Transverse colon (tissue), 4 donors: ENCODE data around the gene C2CD4A. TPM values are rescaled to one million over a fixed set of nuclear protein-coding genes. Genes with fewer than 3 reads are reported as not detected.

Experiments used
- DNase-seq: peaks from one replicate; pipeline ENCODE4 v3.0.0-alpha.2; 2019
- H3K27ac ChIP-seq, 4 donors: fragments of 200-600 bp; sonication (generic); 2 replicates each; pipeline ENCODE4 v1.5.1; 2016 to 2018; ENCODE audit warnings: inconsistent platforms in 4 of 4
- H3K27me3 ChIP-seq: fragments of 200-600 bp; sonication (generic); 2 replicates; pipeline ENCODE4 v1.5.1; 2017; ENCODE audit warnings: inconsistent platforms
- H3K36me3 ChIP-seq, 4 donors: fragments of 200-600 bp; sonication (generic); 2 replicates each; pipeline ENCODE4 v1.5.1; 2017 to 2019; ENCODE audit warnings: inconsistent platforms in 4 of 4
- H3K4me1 ChIP-seq, 4 donors: fragments of 200-600 bp; sonication (generic); 2 replicates each; pipeline ENCODE4 v1.5.1; 2017 to 2020; ENCODE audit warnings: inconsistent platforms in 4 of 4
- H3K4me3 ChIP-seq, 4 donors: fragments of 200-600 bp; sonication (generic); 1 replicate in 1 of 4; 2 replicates in 3 of 4; pipeline versions ENCODE4 v1.5.1 to v1.6.1; 2017 to 2019; ENCODE audit warnings: inconsistent platforms in 4 of 4
- H3K9me3 ChIP-seq, 2 donors: fragments of 200-600 bp; sonication (generic); 2 replicates each; pipeline ENCODE4 v1.5.1; 2017 to 2019; ENCODE audit warnings: inconsistent platforms in 2 of 2
- CTCF ChIP-seq, 5 experiments: fragments of 200-600 bp in 3 of 5; fragments of 450-650 bp in 2 of 5; sonication (generic) in 3 of 5; IDR thresholded peaks; 1 replicate in 2 of 5; 2 replicates in 3 of 5; pipeline ENCODE4 v1.5.1; 2016 to 2017; ENCODE audit warnings: antibody characterized with exemption in 5 of 5, inconsistent platforms in 3 of 5, mild to moderate bottlenecking in 2 of 5, moderate library complexity in 1 of 5
- EP300 ChIP-seq: sonication (generic); formaldehyde crosslinking; IDR thresholded peaks from one replicate; pipeline ENCODE4 v1.6.1; 2017; ENCODE audit warnings: antibody characterized with exemption, low read depth
- POLR2A ChIP-seq: fragments of 450-650 bp; IDR thresholded peaks from one replicate; pipeline ENCODE4 v1.6.1; 2016; ENCODE audit warnings: antibody characterized with exemption, mild to moderate bottlenecking, moderate library complexity
- POLR2AphosphoS5 ChIP-seq, 3 donors: sonication (generic); formaldehyde crosslinking; IDR thresholded peaks; one replicate each; pipeline ENCODE4 v1.6.1; 2016; ENCODE audit warnings: antibody characterized with exemption in 3 of 3
- WGBS, 2 donors: methylation state at CpG; one replicate each; pipeline ENCODE4 v1.1.5; 2018; ENCODE audit warnings: low coverage in 1 of 2; 5-methylcytosine and 5-hydroxymethylcytosine counted together
- in situ Hi-C, 4 donors: fragments of 200-750 bp; cut with MboI; loops; one replicate each; pipeline versions ENCODE4 v1.15.0 to v1.15.1; 2017; ENCODE audit warnings: low sequenced_read_pairs in 3 of 4, low pct_ligation_motif_present in 1 of 4, low pct_unique_long_range_greater_than_20kb in 1 of 4
- intact Hi-C: fragments of 100-400 bp; cut with DNase I; formaldehyde crosslinking; loops from one replicate; pipeline ENCODE4 v1.15.1; 2023; ENCODE audit warnings: low total_unique reads
- total RNA-seq, 4 donors: library from RNA; depleted of rRNA; stranded (reverse); fragments of >200 nt; gene quantifications; one replicate each; pipeline ENCODE4 v1.1.0, GENCODE V29; 2016

C2CD4A gene
- total RNA-seq, 4 donors from 2014 or later = 0.14 to 2.8 (median 0.77) TPM

- in situ Hi-C loops = no loop called here
- Histone ChIP-seq H3K27ac (no peak overlapping the region), H3K4me1 (peaks cover 0 to 12% (median under 1%) of the 10 kb centered on the region in 4 donors)
Measured at GRCh38 chr15:62088353-62088693, 21.5 kb downstream of the C2CD4A start.

DNA sequence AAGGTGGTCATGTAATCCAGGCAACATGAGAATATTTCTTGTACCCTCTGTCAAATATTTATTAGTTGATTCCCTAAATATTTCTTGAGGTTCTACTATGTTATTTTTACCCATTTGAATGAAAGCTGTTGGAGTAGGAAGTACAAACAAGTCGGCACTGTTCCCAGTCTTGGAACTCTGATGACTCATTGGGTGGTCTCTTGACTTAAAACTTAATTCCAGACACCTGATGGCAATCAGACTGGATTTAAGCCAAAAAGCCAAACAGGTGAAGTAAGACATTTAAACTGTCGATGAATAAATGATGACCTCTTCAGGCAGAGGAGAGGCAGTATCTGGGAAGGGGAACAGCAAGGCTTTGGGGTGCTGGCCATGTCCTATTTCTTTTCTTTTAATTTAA, 22.8 kb downstream of the C2CD4A start:
- Histone ChIP-seq H3K27ac (no peak overlapping the region), H3K4me1 (peaks cover 0 to 12% (median 0%) of the 10 kb centered on the region in 4 donors), H3K9me3 (no peaks in the 10 kb centered on the region), H3K4me3 (no peak overlapping the region), H3K27me3 (no peaks in the 10 kb centered on the region), H3K36me3 (no peaks in the 10 kb centered on the region)
- DNase-seq = no peak
- no peak for TF ChIP-seq CTCF (IDR thresholded peaks at IDR 0.05)
- TF ChIP-seq EP300 = no peak
- no peak for TF ChIP-seq POLR2AphosphoS5 (IDR thresholded peaks at IDR 0.05)
- TF ChIP-seq POLR2A = no peak
- intact Hi-C loops (no loop called here), in situ Hi-C loops (no loop called here)
- 57 to 69% methylated on average over 2 of the region's 2 CpGs for WGBS, 2 donors

More at GRCh38 chr15:62088353-62088693, 21.5 kb downstream of the C2CD4A start:
- intact Hi-C loops = no loop called here
- Histone ChIP-seq H3K9me3 (no peaks in the 10 kb centered on the region), H3K4me3 (no peak overlapping the region), H3K27me3 (no peaks in the 10 kb centered on the region), H3K36me3 (no peaks in the 10 kb centered on the region)
- WGBS, 2 donors = 26 to 27% methylated on average over 1 of the region's 1 CpG
- TF ChIP-seq CTCF (IDR thresholded peaks at IDR 0.05) = no peak
- TF ChIP-seq POLR2A = no peak
- TF ChIP-seq POLR2AphosphoS5 (IDR thresholded peaks at IDR 0.05) = no peak
- TF ChIP-seq EP300 = no peak
- DNase-seq = no peak

DNA sequence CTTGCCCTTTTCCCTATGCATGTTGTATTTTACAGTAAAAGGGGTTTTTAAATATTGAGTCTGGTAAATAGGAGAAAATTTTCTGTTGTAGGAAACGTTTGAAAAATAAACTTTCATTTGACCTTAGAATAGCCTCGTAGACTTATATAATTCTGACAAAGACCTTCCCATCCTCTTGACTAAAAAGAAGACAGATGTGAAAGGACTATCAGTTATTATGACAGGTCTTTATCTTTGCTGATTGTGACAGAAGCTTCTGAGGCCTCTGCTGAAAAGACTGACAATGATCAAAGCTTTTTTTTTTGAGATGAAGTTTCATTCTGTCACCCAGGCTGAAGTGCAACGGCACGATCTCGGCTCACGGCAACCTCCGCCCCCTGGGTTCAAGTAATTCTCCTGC, 24.2 kb downstream of the C2CD4A start:
- Histone ChIP-seq H3K27me3 (no peaks in the 10 kb centered on the region), H3K9me3 (no peaks in the 10 kb centered on the region), H3K27ac (no peak overlapping the region), H3K36me3 (no peaks in the 10 kb centered on the region), H3K4me3 (no peak overlapping the region), H3K4me1 (peaks cover 0 to 12% (median 0%) of the 10 kb centered on the region in 4 donors)
- intact Hi-C loops (no loop called here), in situ Hi-C loops (no loop called here)
- whole genome bisulfite sequencing, 2 donors = 60 to 90% methylated on average over 2 to 7 of the region's 7 CpGs
- TF ChIP-seq POLR2AphosphoS5 (IDR thresholded peaks at IDR 0.05) (no peak), CTCF (IDR thresholded peaks at IDR 0.05) (no peak), POLR2A (no peak), EP300 (no peak)
- DNase-seq = no peak

GRCh38 chr15:62093809-62094208, 27.0 kb downstream of the C2CD4A start:
- no peak for DNase-seq
- H3K4me1 ChIP-seq = peaks cover 0 to under 1% (median 0%) of the 10 kb centered on the region in 4 donors
- WGBS, 2 donors = 64 to 81% methylated on average over 3 to 5 of the region's 5 CpGs
- intact Hi-C loops (no loop called here), in situ Hi-C loops (no loop called here)
- no peaks in the 10 kb centered on the region for H3K9me3 ChIP-seq
- no peak overlapping the region for H3K27ac ChIP-seq
- no peaks in the 10 kb centered on the region for H3K36me3 ChIP-seq
- H3K27me3 ChIP-seq = no peaks in the 10 kb centered on the region
- H3K4me3 ChIP-seq = no peak overlapping the region
- no peak for TF ChIP-seq CTCF (IDR thresholded peaks at IDR 0.05)
- no peak for TF ChIP-seq EP300
- no peak for TF ChIP-seq POLR2AphosphoS5 (IDR thresholded peaks at IDR 0.05)
- no peak for TF ChIP-seq POLR2A
